D721Med (cell line): Measurements from ENCODE around the gene RALGPS1.

Experiments
- DNase-seq: peaks from one replicate; pipeline ENCODE4 v3.0.0; 2011; ENCODE audit warnings: low spot score; ENCODE audit not compliant: insufficient read length
- FAIRE-seq: peaks from 2 replicates; lab custom pipeline; 2011; peaks lifted over from hg19 to GRCh38; lab: Jason Lieb, UNC
- CTCF ChIP-seq: IDR thresholded peaks from 2 replicates; pipeline ENCODE4 v1.5.1; 2012; ENCODE audit warnings: mild to moderate bottlenecking, control low read depth; ENCODE audit not compliant: insufficient read depth; ENCODE audit errors: missing control alignments

The RALGPS1 gene

DNA sequence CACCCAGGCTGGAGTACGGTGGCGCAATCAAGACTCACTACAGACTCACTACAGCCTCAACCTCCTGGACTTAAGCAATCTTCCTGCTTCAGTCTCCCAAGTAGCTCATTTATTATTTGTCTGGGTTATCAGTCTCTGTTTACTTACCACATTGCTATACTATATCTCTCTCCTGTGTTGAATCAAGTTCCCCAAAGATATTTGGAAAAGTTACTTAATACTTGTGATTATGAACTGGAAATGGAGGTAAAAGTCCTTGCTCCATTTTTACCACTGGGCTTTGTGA, 152.2 kb downstream of the RALGPS1 start:
- no peak for DNase-seq
- TF ChIP-seq CTCF, result no peak
- no peak for FAIRE-seq

- DNase-seq (no peak), FAIRE-seq (no peak)
- no peak for TF ChIP-seq CTCF
These were observed 153.1 kb downstream of the RALGPS1 start for GRCh38 chr9:127067603-127068220.

DNA sequence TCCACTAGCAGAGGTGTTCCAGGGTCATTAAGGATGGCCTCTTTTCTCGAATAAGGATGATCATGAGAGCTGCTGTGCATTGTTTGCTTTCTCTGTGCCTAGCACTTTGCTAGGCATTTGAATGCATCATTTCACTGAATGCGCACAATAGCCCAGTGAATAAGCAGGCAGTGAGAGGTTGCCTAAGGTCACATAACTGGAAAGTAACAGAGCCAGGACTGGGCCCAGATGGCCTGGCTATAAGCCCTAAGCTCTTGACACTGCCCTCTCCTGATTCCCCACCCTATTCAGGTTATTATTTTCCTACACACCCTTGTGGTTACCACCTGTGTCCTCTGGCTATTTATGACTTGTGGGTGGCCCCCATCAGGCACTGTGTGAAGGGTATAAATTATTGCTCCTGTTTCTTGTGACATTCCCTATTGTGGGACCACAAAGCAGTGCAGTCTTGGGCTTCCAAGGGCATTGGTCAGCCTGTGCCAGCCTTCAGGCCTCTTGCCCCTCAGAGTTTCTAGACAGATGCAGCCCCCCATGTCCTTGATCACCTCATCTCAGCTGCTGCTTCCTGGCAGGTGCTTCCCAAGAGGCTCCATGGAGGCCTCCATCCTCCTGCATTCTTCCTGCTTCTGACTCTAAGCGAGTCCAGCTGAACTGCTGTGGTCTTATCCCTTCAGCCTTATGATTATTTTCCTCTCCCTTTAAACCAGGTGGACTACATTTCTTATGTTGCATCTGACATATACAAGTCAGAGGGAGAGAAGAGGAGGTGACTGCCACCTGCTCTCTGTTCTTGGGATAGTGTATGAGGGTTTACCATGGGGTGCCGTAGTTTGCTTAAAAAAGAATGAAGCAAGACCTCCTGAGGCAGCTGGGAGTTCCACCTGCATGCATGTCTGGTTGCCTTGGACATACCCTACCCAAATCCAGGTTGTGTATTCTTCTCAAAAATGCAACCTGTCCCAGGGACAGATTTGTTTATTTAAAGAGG, 160.3 kb downstream of the RALGPS1 start:
- no peak for DNase-seq
- peak; percentile 21 for FAIRE-seq
- no peak for TF ChIP-seq CTCF

DNA sequence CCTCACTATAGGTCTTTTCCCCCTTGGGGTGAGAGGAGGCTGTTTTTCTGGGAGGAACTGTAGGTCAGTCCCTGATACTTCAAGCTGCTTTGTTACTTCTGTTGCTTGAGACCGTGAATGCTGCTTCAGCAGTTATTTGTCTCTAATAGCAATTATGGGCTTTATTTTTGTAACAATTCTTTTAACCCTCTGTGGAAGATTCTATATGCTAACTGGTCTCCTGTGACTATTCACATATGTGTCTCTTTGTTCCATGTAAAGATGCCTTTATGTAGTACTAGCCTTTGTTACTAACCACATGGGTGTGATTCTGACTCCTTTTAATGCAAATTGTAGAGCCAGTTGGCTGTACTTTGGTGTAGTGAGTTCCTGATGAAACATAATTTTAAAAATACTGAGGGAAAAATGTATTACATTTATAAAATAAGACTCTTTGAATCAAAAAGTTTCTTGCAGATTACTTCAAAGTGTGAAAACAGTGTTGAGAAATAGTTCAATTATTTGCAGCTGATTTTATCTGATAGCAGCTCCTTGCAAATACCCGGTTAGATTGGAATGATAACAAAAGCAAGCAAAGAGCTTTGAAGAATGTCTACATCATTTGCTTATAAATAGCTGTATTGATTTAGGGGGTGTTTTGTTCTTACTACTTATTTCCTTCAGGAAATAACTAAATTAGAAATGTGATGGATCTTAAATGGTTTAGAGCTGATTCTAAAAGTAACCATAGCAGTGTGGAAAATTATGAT, 161.2 kb downstream of the RALGPS1 start:
- TF ChIP-seq CTCF, result no peak
- DNase-seq, result no peak
- FAIRE-seq, result no peak

DNA sequence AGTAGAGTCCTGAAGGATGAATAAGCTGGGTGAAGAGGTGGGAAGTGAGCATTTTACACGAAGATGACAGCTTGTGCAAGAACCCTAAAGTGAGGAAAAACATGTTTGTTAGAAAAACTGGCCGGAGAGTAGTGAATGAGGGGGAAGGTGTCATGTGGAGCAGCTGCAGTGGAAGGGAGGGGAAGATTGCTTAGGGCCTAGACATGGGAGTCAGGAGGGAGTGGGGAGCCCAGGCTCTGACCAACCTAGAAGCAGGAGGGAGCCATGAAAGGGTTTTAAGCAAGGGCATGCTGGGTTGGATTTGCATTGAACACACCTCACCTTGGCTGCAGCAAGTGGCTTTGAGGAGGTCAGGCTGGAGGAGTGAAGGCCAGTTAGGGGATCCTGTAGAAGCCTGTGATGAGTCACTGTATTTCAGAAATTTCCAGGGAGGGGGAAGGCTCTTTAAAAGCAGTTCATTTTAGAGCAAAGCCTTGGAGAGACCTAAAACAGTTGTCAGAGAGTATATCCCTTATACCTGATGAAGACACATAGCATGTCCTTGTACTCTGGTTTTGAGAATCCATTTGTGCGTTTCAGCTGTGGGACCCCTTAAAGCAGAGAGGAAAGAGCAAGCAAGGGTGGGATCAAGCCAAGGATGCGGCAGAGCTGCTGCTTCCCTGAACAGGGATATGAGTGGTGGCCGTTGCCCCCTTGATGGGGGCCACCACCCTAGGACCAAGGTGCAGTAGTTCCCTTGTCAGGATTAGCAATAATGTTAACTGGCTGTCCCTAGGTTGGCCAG, 162.5 kb downstream of the RALGPS1 start:
- DNase-seq (no peak), FAIRE-seq (no peak)
- TF ChIP-seq CTCF, result no peak

DNA sequence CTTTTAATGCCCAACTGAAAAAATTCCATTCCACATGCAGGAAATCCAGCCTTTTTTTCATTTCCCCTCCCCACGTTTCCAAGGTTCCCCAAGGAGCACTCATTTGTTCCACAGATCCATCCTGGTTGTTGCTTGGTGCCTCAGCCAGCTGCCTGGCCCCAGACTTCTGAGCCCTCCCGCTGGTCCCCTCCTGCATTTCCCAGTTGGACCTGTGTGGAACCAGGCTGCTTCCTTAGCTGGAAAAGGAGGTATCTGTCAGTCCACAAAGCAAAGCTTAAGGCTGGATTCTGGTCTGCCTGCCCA, 163.0 kb downstream of the RALGPS1 start:
- no peak for DNase-seq
- FAIRE-seq, result no peak
- no peak for TF ChIP-seq CTCF
